ENCODE data around the gene MYMK. TPM values are rescaled to one million over a fixed set of nuclear protein-coding genes. Genes with fewer than 3 reads are reported as not detected.

Gene MYMK
- total and polyA plus RNA-seq, 2 experiments from 2014 or later, result 1.3 TPM; not detected in 1

- no peak overlapping the region for H3K4me2 ChIP-seq
- no peak for TF ChIP-seq EZH2 (IDR thresholded peaks at IDR 0.05; ENCODE audit: borderline replicate concordance)
- TF ChIP-seq EZH2phosphoT487 (IDR thresholded peaks at IDR 0.05; ENCODE audit: low read depth, severe bottlenecking, unreplicated experiment), result no peak
- TF ChIP-seq CTCF (IDR thresholded peaks at IDR 0.05; ENCODE audit: poor library complexity), result no peak
- H3K79me2 ChIP-seq, result no peaks in the 10 kb centered on the region
- H2AFZ ChIP-seq, result no peak overlapping the region
- no peaks in the 10 kb centered on the region for H4K20me1 ChIP-seq (ENCODE audit: insufficient read depth, poor library complexity, severe bottlenecking)
- H3K9me3 ChIP-seq (ENCODE audit: low read depth), result no peaks in the 10 kb centered on the region
- DNase-seq (ENCODE audit: low spot score), result no peak
- H3K9me2 ChIP-seq (replicated peaks; ENCODE audit: insufficient read depth), result no peaks in the 10 kb centered on the region
- no peaks in the 10 kb centered on the region for H3K36me3 ChIP-seq (replicated peaks; ENCODE audit: insufficient read depth, low read depth)
- WGBS (ENCODE audit: low lambda C conversion rate, missing lambda C conversion rate), result 86% methylated on average over 28 of the region's 28 CpGs
- no peaks in the 10 kb centered on the region for H3K27me3 ChIP-seq
- H3K4me1 ChIP-seq (ENCODE audit: insufficient read depth), result peaks cover 18% of the 10 kb centered on the region
- no peak overlapping the region for H3K27ac ChIP-seq
- no peak overlapping the region for H3K4me3 ChIP-seq
These were observed 11.3 kb downstream of the MYMK start for GRCh38 chr9:133513214-133514100.

GRCh38 chr9:133512253-133513213 is 12.2 kb downstream of the MYMK start:
- Histone ChIP-seq H3K4me3 (no peak overlapping the region), H3K9me3 (ENCODE audit: low read depth) (no peaks in the 10 kb centered on the region), H4K20me1 (ENCODE audit: insufficient read depth, poor library complexity, severe bottlenecking) (no peaks in the 10 kb centered on the region), H3K4me1 (ENCODE audit: insufficient read depth) (peaks cover 18% of the 10 kb centered on the region), H3K4me2 (no peak overlapping the region), H3K9me2 (replicated peaks; ENCODE audit: insufficient read depth) (no peaks in the 10 kb centered on the region), H3K27me3 (no peaks in the 10 kb centered on the region), H3K79me2 (no peaks in the 10 kb centered on the region), H3K36me3 (replicated peaks; ENCODE audit: insufficient read depth, low read depth) (no peaks in the 10 kb centered on the region), H2AFZ (no peak overlapping the region), H3K27ac (no peak overlapping the region)
- WGBS (ENCODE audit: low lambda C conversion rate, missing lambda C conversion rate), result 94% methylated on average over 18 of the region's 19 CpGs
- DNase-seq (ENCODE audit: low spot score), result no peak
- TF ChIP-seq EZH2phosphoT487 (IDR thresholded peaks at IDR 0.05; ENCODE audit: low read depth, severe bottlenecking, unreplicated experiment) (no peak), EZH2 (IDR thresholded peaks at IDR 0.05; ENCODE audit: borderline replicate concordance) (no peak), CTCF (IDR thresholded peaks at IDR 0.05; ENCODE audit: poor library complexity) (no peak)

GRCh38 chr9:133511607-133512006 is 13.2 kb downstream of the MYMK start:
- H3K4me2 ChIP-seq, result no peak overlapping the region
- no peak for DNase-seq (ENCODE audit: low spot score)
- peaks cover 18% of the 10 kb centered on the region for H3K4me1 ChIP-seq (ENCODE audit: insufficient read depth)
- no peaks in the 10 kb centered on the region for H3K9me2 ChIP-seq (replicated peaks; ENCODE audit: insufficient read depth)
- no peak overlapping the region for H3K4me3 ChIP-seq
- no peak overlapping the region for H2AFZ ChIP-seq
- H3K27me3 ChIP-seq, result no peaks in the 10 kb centered on the region
- no peaks in the 10 kb centered on the region for H3K79me2 ChIP-seq
- H3K36me3 ChIP-seq (replicated peaks; ENCODE audit: insufficient read depth, low read depth), result no peaks in the 10 kb centered on the region
- no peaks in the 10 kb centered on the region for H3K9me3 ChIP-seq (ENCODE audit: low read depth)
- WGBS (ENCODE audit: low lambda C conversion rate, missing lambda C conversion rate), result 88% methylated on average over 10 of the region's 10 CpGs
- H4K20me1 ChIP-seq (ENCODE audit: insufficient read depth, poor library complexity, severe bottlenecking), result no peaks in the 10 kb centered on the region
- TF ChIP-seq EZH2phosphoT487 (IDR thresholded peaks at IDR 0.05; ENCODE audit: low read depth, severe bottlenecking, unreplicated experiment), result no peak
- no peak for TF ChIP-seq EZH2 (IDR thresholded peaks at IDR 0.05; ENCODE audit: borderline replicate concordance)
- TF ChIP-seq CTCF (IDR thresholded peaks at IDR 0.05; ENCODE audit: poor library complexity), result no peak
- H3K27ac ChIP-seq, result no peak overlapping the region

Measured in hepatocyte (in vitro differentiated cells).